GM18505 (cell line): ENCODE measurements around the gene POLR2H.

Source experiments
- ATAC-seq: cut with Tn5 transposase; IDR thresholded peaks from one replicate; pipeline ENCODE4 v1.9.1; 2021; ENCODE audit not compliant: unreplicated experiment
- POLR2A ChIP-seq: IDR thresholded peaks from 4 replicates; pipeline ENCODE4 v1.6.1; 2011; ENCODE audit warnings: borderline replicate concordance; ENCODE audit not compliant: insufficient read depth, insufficient read length; ENCODE audit errors: extremely low read depth

The POLR2H gene

GRCh38 chr3:184327171-184327570 is 34.3 kb upstream of the POLR2H start:
- no peak for ATAC-seq
- TF ChIP-seq POLR2A = no peak

GRCh38 chr3:184328516-184328915 is 33.0 kb upstream of the POLR2H start:
- TF ChIP-seq POLR2A = no peak
- ATAC-seq = no peak

- ATAC-seq = no peak
- no peak for TF ChIP-seq POLR2A
These were observed 29.0 kb upstream of the POLR2H start for GRCh38 chr3:184332370-184333090.

- no peak for ATAC-seq
- no peak for TF ChIP-seq POLR2A
These were observed 28.3 kb upstream of the POLR2H start for GRCh38 chr3:184333190-184333589.

GRCh38 chr3:184333700-184334099 is 27.8 kb upstream of the POLR2H start:
- ATAC-seq = no peak
- TF ChIP-seq POLR2A = no peak

- ATAC-seq = no peak
- no peak for TF ChIP-seq POLR2A
These were observed 26.9 kb upstream of the POLR2H start for GRCh38 chr3:184334470-184335158.

- TF ChIP-seq POLR2A = no peak
- no peak for ATAC-seq
These were observed 26.2 kb upstream of the POLR2H start for GRCh38 chr3:184335291-184335660.

GRCh38 chr3:184335661-184336546 is 25.6 kb upstream of the POLR2H start:
- peak; percentile 50 for TF ChIP-seq POLR2A
- peak; percentile 81 for ATAC-seq

GRCh38 chr3:184336547-184337398 is 24.7 kb upstream of the POLR2H start:
- TF ChIP-seq POLR2A = no peak

GRCh38 chr3:184337399-184337714 is 24.2 kb upstream of the POLR2H start, which contains the start of gene FAM131A:
TSS of gene FAM131A (plus strand) at chr3:184337600. CDS start at chr3:184337631, 31 bp downstream.
- no peak for TF ChIP-seq POLR2A
- ATAC-seq = no peak

More at GRCh38 chr3:184336547-184337398, 24.7 kb upstream of the POLR2H start:
- no peak for ATAC-seq

- TF ChIP-seq POLR2A = no peak
- no peak for ATAC-seq
These were observed 23.5 kb upstream of the POLR2H start for GRCh38 chr3:184337981-184338380.

GRCh38 chr3:184338511-184338945 is 23.0 kb upstream of the POLR2H start:
- TF ChIP-seq POLR2A = no peak
- no peak for ATAC-seq
